Vagina (tissue), 2 donors: Measurements from ENCODE around the gene MED15.

Experiments
- CTCF ChIP-seq, 3 experiments: fragments of 450-650 bp in 2 of 3; fragments of 200-600 bp in 1 of 3; sonication (generic) in 1 of 3; IDR thresholded peaks; one replicate each; pipeline ENCODE4 v1.5.1; 2017 to 2019; ENCODE audit warnings: antibody characterized with exemption in 3 of 3, mild to moderate bottlenecking in 2 of 3, moderate library complexity in 2 of 3
- POLR2AphosphoS5 ChIP-seq, 2 donors: sonication (generic); formaldehyde crosslinking; IDR thresholded peaks; one replicate each; pipeline ENCODE4 v1.9.0; 2017; ENCODE audit warnings: antibody characterized with exemption in 2 of 2, mild to moderate bottlenecking in 2 of 2, low read depth in 1 of 2; ENCODE audit not compliant: insufficient read depth in 1 of 2

GRCh38 chr22:20490941-20491307 is 16.5 kb upstream of the MED15 start:
- TF ChIP-seq CTCF (IDR thresholded peaks at IDR 0.05): no peak
- TF ChIP-seq POLR2AphosphoS5 (IDR thresholded peaks at IDR 0.05; ENCODE audit: insufficient read depth in 1 of 2, low read depth in 1 of 2): no peak
